Fibroblast of villous mesenchyme (primary cell): ENCODE measurements around the gene BCOR. TPM values are rescaled to one million over a fixed set of nuclear protein-coding genes. Genes with fewer than 3 reads are reported as not detected.

Experiments used
- DNase-seq: peaks from one replicate; pipeline ENCODE4 v3.0.0-alpha.2; 2010; ENCODE audit warnings: low read depth
- H3K4me3 ChIP-seq: 2 replicates; pipeline ENCODE4 v1.5.1; 2011; ENCODE audit warnings: low read depth, mild to moderate bottlenecking, low read length
- total RNA-seq: library from RNA; depleted of rRNA; stranded (reverse); fragments of >200 nt; gene quantifications from 2 replicates; pipeline ENCODE4 v1.2.3, GENCODE V29; 2012
- TF ChIP-seq, protein P1 (sequence below): IDR thresholded peaks from 2 replicates; pipeline ENCODE4 v1.5.1; 2012; ENCODE audit warnings: low read depth, mild to moderate bottlenecking, low read length; ENCODE audit not compliant: insufficient read depth

Gene BCOR
- total RNA-seq, 1 donor, result 24.2 TPM

DNA sequence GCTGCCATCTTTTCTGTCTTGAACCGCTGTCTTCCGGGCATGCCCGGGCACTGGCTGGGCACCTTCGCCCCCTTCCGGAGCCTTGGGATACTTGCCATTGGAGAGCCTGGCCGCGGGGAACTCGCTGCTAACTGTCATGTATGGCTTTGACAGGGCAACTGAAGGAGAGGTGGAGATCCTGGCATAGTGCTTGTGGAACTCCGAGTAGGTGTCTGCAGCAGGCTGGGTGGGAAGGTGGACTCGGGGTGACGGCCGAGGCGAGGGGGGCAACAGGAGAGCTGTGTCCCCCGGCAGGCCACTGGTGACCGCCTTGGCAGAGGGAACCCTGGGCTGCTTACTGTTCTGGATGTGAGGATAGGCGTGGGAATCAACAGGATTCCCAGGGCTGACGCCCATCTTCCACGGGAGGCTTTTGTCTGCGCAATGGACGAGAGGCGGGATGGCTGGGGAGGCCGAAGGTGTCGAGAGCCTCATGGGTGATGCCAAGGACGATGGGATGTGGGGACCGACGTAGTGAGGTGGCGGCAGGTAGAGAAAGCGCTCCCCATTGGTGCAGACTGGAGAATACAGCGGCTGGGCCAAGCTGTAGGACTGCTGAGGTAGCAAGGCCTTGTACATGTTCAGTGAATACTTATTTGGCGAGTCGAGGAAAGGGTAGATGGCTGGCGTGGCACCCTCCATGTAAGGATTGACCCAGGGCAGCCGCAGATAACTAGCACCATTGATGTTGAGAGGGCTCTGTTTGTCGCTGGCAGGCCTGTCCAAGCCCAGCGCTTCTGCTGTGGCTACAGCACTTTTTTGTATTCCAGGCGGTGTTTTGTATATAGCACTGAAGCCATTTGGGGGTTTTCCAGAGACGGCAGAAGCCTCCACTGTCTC is 23.4 kb downstream of the BCOR start:
- TF ChIP-seq, protein P1, sequence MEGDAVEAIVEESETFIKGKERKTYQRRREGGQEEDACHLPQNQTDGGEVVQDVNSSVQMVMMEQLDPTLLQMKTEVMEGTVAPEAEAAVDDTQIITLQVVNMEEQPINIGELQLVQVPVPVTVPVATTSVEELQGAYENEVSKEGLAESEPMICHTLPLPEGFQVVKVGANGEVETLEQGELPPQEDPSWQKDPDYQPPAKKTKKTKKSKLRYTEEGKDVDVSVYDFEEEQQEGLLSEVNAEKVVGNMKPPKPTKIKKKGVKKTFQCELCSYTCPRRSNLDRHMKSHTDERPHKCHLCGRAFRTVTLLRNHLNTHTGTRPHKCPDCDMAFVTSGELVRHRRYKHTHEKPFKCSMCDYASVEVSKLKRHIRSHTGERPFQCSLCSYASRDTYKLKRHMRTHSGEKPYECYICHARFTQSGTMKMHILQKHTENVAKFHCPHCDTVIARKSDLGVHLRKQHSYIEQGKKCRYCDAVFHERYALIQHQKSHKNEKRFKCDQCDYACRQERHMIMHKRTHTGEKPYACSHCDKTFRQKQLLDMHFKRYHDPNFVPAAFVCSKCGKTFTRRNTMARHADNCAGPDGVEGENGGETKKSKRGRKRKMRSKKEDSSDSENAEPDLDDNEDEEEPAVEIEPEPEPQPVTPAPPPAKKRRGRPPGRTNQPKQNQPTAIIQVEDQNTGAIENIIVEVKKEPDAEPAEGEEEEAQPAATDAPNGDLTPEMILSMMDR, result no peak
- no peak for DNase-seq

DNA sequence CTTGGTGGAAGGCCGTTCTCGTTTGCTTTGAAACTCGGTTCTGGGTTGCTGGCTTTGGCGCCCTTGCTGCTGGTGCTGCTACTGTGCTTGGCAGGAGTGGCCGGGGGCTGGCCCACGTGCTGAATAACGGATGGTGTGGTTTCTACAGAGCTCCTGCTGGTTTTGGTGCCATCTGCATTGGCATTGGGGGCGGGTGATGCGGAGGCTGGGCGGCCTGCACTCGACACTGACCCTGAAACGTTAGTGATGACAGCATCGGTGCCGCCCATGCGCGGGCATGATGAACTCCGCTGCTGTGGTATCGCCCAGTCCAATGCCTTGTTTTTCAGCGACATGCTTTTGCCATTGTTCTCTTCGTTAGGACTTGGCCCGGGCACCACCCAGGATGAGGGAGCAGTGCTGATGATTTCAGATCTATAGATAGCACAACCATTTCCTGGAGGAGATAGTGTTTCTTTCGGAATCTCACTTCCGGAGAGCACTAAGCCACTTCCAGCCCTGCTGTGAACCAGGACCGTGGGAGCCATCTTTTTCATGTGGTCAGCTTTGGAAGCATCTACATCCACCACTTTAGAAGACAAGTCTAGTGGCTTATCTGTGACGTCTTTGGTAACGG is 24.2 kb downstream of the BCOR start:
- no peak for DNase-seq
- TF ChIP-seq, protein P1, result no peak
- H3K4me3 ChIP-seq, result no peak overlapping the region

More for the DNA sequence above, 23.4 kb downstream of the BCOR start:
- H3K4me3 ChIP-seq, result no peak overlapping the region

DNA sequence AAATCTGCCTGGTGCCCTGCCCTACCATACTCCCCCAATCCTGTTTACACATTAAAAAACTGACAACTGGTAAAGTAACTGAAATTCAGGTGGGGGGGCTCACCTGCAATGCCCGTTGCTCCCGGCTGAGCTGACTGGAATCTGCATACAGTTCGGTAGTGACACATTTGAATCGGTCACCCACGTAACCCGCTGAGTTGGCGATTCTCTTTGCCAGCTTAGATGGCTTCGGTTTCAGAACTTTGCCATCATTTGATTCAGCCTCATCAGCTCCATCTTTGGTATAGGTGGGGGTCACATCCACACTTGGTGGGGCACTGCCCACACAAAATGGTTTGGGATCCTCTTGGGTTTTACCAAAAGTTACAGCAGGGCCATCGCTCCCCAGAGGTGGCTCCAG is 25.5 kb downstream of the BCOR start:
- DNase-seq, result no peak
- TF ChIP-seq, protein P1, result no peak
- H3K4me3 ChIP-seq, result no peak overlapping the region

DNA sequence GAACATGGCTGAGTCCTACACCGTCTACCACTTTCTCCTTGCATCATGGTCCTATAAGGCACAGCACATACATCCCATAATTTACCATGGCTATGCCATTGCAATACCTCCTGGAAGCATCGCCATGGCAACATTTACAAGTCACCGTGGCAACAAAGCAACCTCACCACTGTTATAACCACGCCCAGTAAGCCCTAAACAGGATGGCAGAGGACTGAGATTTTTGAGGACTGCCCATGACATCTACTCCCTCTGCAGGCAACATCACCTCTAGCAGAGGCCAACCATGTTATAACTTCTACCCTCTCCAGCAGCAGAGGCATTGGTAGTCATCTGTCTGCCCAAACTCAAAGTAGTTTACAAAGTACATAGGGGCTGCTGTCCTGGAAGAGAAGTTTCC is 29.7 kb downstream of the BCOR start:
- H3K4me3 ChIP-seq, result no peak overlapping the region
- TF ChIP-seq, protein P1, result peak; percentile 9
- DNase-seq, result no peak

DNA sequence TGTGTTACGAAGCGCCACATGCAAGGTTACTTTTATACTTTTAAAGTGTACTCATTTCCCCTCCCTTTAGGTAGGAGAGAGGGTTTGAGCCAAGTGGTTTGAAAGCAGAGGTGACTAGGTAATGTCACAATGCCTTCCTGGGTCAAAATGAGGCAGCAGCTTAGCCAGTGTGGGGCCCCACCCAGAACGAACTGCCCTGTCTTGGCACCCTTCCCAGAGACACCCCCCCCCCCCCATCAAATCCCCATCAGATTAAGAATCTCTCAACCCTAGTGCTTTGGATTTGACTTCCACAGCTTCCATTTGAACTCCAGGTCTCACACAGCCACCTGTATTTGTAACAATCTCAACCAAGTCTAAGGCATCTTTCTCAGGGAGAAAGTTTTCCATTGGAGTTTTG is 31.1 kb downstream of the BCOR start:
- H3K4me3 ChIP-seq, result no peak overlapping the region
- TF ChIP-seq, protein P1, result no peak
- no peak for DNase-seq

DNA sequence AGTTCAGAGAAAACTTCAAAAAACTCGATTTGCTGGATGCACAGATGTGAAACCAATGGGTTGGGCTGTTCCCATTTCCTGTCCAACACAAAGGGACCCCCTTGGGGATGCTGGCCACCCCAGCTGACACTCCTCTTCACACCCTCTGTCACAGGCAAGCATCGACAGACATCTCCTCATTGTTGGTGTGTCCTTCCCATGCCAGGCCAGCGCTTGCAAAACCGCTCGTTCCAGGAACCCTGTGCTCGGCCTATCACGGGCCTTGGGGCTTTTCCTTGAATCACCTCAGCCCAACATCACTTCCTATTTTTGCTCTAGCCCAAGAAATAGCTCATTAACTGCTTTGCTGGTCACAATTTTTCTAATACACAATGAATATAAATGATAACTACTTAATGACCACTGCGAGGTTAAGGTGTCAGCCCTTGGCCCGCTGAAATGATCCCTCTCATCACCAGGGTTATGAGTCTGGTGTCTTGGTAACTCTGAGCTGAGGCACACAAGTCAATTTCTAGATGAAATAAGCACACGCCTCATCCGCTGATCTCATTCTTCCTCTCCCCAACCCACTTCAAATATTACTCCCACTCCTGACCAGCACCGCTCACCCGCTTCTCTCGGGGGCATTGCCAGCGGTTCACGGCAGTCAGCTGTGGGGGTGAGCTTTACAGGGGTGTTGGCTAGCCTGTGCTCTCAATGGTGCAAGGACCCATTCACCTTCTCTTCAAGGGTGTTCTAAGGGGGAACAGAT is 32.3 kb downstream of the BCOR start:
- no peak for DNase-seq
- TF ChIP-seq, protein P1, result no peak

More for the DNA sequence above, 32.3 kb downstream of the BCOR start:
- no peak overlapping the region for H3K4me3 ChIP-seq
